Measurements from ENCODE around the gene PITRM1.
A peak's percentile ranks its signal among the peaks of the same experiment; 100 is the strongest.

Gene PITRM1

DNA sequence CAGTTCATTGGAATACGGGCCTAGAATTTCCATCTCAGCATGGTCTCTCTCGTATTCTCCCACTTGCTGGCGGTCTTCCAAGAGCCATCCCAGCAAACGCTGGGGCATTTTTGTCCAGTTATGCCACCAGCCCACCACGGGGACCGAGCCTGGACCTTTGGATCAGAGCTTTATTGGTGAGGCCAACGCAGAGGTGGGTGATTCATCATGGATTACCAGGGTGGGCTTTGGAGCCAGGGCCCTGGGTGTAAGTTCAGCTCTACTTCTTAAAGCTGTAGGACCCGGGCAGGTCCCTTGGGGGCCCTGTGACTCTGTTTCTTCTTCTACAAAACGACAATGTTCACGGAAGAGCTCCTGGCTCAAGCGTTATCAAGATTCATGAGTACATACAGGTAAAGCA lies 22.7 kb upstream of the PITRM1 start:
- Histone ChIP-seq H2BK5ac (ENCODE audit: low read length) (no peak overlapping the region), H2BK12ac (ENCODE audit: low read length) (no peak overlapping the region), H3K9me3 (replicated peaks in 1 of 2; ENCODE audit: control insufficient read depth in 2 of 2, insufficient read depth in 1 of 2, low read depth in 1 of 2, low read length in 2 of 2) (no peaks in the 10 kb centered on the region), H3K27ac (replicated peaks; ENCODE audit: low read length) (no peak overlapping the region), H3K23ac (ENCODE audit: low read depth, low read length, poor library complexity) (no peak overlapping the region), H3K27me3 (ENCODE audit: control insufficient read depth in 3 of 3, insufficient read depth in 3 of 3, low read depth in 1 of 3, low read length in 3 of 3) (no peaks in the 10 kb centered on the region), H3K4me3 (ENCODE audit: low read length in 2 of 2) (no peak overlapping the region), H3K4ac (ENCODE audit: low read length) (no peak overlapping the region), H3K4me1 (ENCODE audit: control insufficient read depth in 2 of 2, insufficient read depth in 1 of 2, low read depth in 1 of 2, low read length in 2 of 2) (peaks cover 6 to 7% of the 10 kb centered on the region in 2 donors), H2BK120ac (ENCODE audit: low read depth, low read length) (no peak overlapping the region), H2AFZ (ENCODE audit: low read length) (no peak overlapping the region), H3K4me2 (ENCODE audit: insufficient read depth, low read length, poor library complexity, severe bottlenecking) (no peak overlapping the region), H3K18ac (ENCODE audit: low read length) (no peak overlapping the region), H3K79me1 (ENCODE audit: low read depth, low read length) (no peaks in the 10 kb centered on the region), H2BK15ac (ENCODE audit: low read length) (no peak overlapping the region), H2AK5ac (ENCODE audit: low read depth, low read length) (no peak overlapping the region), H3K36me3 (replicated peaks in 1 of 2; ENCODE audit: control insufficient read depth in 2 of 2, insufficient read depth in 2 of 2, low read length in 2 of 2) (no peaks in the 10 kb centered on the region), H4K8ac (ENCODE audit: low read depth, low read length) (no peak overlapping the region), H3K9ac (ENCODE audit: low read depth, low read length, poor library complexity) (no peak overlapping the region), H3K14ac (ENCODE audit: low read length) (no peak overlapping the region), H4K91ac (ENCODE audit: low read depth, low read length, poor library complexity) (no peak overlapping the region)
- no CpG with 5 or more reads among the region's 11 CpGs for WGBS, 2 donors (ENCODE audit: extremely low coverage in 2 of 2, insufficient read length in 2 of 2, insufficient replicate concordance in 1 of 2)
- DNase-seq (ENCODE audit: low spot score), result no peak

DNA sequence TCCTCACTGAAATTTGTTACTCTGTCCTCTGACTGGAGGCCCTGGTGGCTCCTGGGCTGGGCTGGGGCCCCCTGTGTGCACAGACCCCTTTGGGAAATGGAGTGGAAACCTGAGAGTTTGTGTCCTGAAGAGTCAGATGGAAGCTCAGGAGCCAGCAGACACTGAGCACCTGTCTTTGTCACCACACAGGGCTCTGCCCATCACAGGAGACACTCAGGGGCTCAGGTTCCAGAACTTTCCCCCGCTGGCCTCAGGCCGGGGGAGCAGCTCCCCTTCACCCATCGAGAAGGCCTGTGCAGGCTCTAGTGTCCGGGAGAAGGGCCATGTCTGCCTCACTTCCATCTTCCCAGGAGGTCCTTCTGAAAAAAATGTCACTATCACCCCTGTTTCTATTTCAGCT lies 22.3 kb upstream of the PITRM1 start:
- H3K4ac ChIP-seq (ENCODE audit: low read length), result no peak overlapping the region
- H3K9me3 ChIP-seq (replicated peaks in 1 of 2; ENCODE audit: control insufficient read depth in 2 of 2, insufficient read depth in 1 of 2, low read depth in 1 of 2, low read length in 2 of 2), result no peaks in the 10 kb centered on the region
- H2BK12ac ChIP-seq (ENCODE audit: low read length), result no peak overlapping the region
- no peak overlapping the region for H2AK5ac ChIP-seq (ENCODE audit: low read depth, low read length)
- no peak overlapping the region for H3K27ac ChIP-seq (replicated peaks; ENCODE audit: low read length)
- H2AFZ ChIP-seq (ENCODE audit: low read length), result no peak overlapping the region
- H3K79me1 ChIP-seq (ENCODE audit: low read depth, low read length), result no peaks in the 10 kb centered on the region
- H4K8ac ChIP-seq (ENCODE audit: low read depth, low read length), result no peak overlapping the region
- no peak overlapping the region for H4K91ac ChIP-seq (ENCODE audit: low read depth, low read length, poor library complexity)
- no peak overlapping the region for H2BK5ac ChIP-seq (ENCODE audit: low read length)
- no peak overlapping the region for H3K18ac ChIP-seq (ENCODE audit: low read length)
- no peak for DNase-seq (ENCODE audit: low spot score)
- H3K36me3 ChIP-seq (replicated peaks in 1 of 2; ENCODE audit: control insufficient read depth in 2 of 2, insufficient read depth in 2 of 2, low read length in 2 of 2), result no peaks in the 10 kb centered on the region
- no peaks in the 10 kb centered on the region for H3K27me3 ChIP-seq (ENCODE audit: control insufficient read depth in 3 of 3, insufficient read depth in 3 of 3, low read depth in 1 of 3, low read length in 3 of 3)
- no peak overlapping the region for H3K9ac ChIP-seq (ENCODE audit: low read depth, low read length, poor library complexity)
- no peak overlapping the region for H3K4me3 ChIP-seq (ENCODE audit: low read length in 2 of 2)
- no peak overlapping the region for H2BK15ac ChIP-seq (ENCODE audit: low read length)
- H2BK120ac ChIP-seq (ENCODE audit: low read depth, low read length), result no peak overlapping the region
- H3K4me2 ChIP-seq (ENCODE audit: insufficient read depth, low read length, poor library complexity, severe bottlenecking), result no peak overlapping the region
- no peak overlapping the region for H3K14ac ChIP-seq (ENCODE audit: low read length)
- no peak overlapping the region for H3K23ac ChIP-seq (ENCODE audit: low read depth, low read length, poor library complexity)
- WGBS, 2 donors (ENCODE audit: extremely low coverage in 2 of 2, insufficient read length in 2 of 2, insufficient replicate concordance in 1 of 2), result no CpG with 5 or more reads among the region's 4 CpGs
- peaks cover 6 to 7% of the 10 kb centered on the region in 2 donors for H3K4me1 ChIP-seq (ENCODE audit: control insufficient read depth in 2 of 2, insufficient read depth in 1 of 2, low read depth in 1 of 2, low read length in 2 of 2)

DNA sequence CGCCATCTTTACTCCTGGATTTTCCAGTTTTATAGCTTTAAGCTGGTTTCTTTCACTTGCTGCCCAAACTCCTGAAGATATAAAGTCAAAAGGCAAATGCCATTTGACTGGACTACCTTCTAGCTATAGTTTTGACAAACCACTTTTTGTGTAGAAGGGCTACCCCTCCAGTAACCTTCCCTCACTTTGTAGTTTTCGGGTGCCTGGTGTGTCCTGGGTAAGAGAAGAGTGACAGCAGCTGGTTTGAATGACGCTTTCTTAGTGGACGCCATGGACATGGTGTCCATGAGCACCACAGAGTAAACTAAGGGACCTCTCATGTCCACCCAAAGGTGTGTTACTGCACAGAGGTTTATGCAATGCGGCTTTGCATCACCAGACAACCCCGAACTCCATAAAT lies 21.2 kb upstream of the PITRM1 start:
- no peak overlapping the region for H4K91ac ChIP-seq (ENCODE audit: low read depth, low read length, poor library complexity)
- no peak overlapping the region for H3K23ac ChIP-seq (ENCODE audit: low read depth, low read length, poor library complexity)
- no peaks in the 10 kb centered on the region for H3K79me1 ChIP-seq (ENCODE audit: low read depth, low read length)
- H3K18ac ChIP-seq (ENCODE audit: low read length), result no peak overlapping the region
- no peak overlapping the region for H2BK5ac ChIP-seq (ENCODE audit: low read length)
- no peak overlapping the region for H3K4ac ChIP-seq (ENCODE audit: low read length)
- H2AFZ ChIP-seq (ENCODE audit: low read length), result no peak overlapping the region
- peaks cover 7% of the 10 kb centered on the region in 2 donors for H3K4me1 ChIP-seq (ENCODE audit: control insufficient read depth in 2 of 2, insufficient read depth in 1 of 2, low read depth in 1 of 2, low read length in 2 of 2)
- H2BK15ac ChIP-seq (ENCODE audit: low read length), result no peak overlapping the region
- H4K8ac ChIP-seq (ENCODE audit: low read depth, low read length), result no peak overlapping the region
- H3K4me2 ChIP-seq (ENCODE audit: insufficient read depth, low read length, poor library complexity, severe bottlenecking), result no peak overlapping the region
- no peak for DNase-seq (ENCODE audit: low spot score)
- H2AK5ac ChIP-seq (ENCODE audit: low read depth, low read length), result no peak overlapping the region
- no peak overlapping the region for H2BK12ac ChIP-seq (ENCODE audit: low read length)
- no peak overlapping the region for H3K4me3 ChIP-seq (ENCODE audit: low read length in 2 of 2)
- no peaks in the 10 kb centered on the region for H3K9me3 ChIP-seq (replicated peaks in 1 of 2; ENCODE audit: control insufficient read depth in 2 of 2, insufficient read depth in 1 of 2, low read depth in 1 of 2, low read length in 2 of 2)
- no peak overlapping the region for H3K27ac ChIP-seq (replicated peaks; ENCODE audit: low read length)
- no CpG with 5 or more reads among the region's 6 CpGs for WGBS, 2 donors (ENCODE audit: extremely low coverage in 2 of 2, insufficient read length in 2 of 2, insufficient replicate concordance in 1 of 2)
- no peak overlapping the region for H3K9ac ChIP-seq (ENCODE audit: low read depth, low read length, poor library complexity)
- H2BK120ac ChIP-seq (ENCODE audit: low read depth, low read length), result no peak overlapping the region
- H3K27me3 ChIP-seq (ENCODE audit: control insufficient read depth in 3 of 3, insufficient read depth in 3 of 3, low read depth in 1 of 3, low read length in 3 of 3), result no peaks in the 10 kb centered on the region
- H3K36me3 ChIP-seq (replicated peaks in 1 of 2; ENCODE audit: control insufficient read depth in 2 of 2, insufficient read depth in 2 of 2, low read length in 2 of 2), result no peaks in the 10 kb centered on the region
- H3K14ac ChIP-seq (ENCODE audit: low read length), result no peak overlapping the region

DNA sequence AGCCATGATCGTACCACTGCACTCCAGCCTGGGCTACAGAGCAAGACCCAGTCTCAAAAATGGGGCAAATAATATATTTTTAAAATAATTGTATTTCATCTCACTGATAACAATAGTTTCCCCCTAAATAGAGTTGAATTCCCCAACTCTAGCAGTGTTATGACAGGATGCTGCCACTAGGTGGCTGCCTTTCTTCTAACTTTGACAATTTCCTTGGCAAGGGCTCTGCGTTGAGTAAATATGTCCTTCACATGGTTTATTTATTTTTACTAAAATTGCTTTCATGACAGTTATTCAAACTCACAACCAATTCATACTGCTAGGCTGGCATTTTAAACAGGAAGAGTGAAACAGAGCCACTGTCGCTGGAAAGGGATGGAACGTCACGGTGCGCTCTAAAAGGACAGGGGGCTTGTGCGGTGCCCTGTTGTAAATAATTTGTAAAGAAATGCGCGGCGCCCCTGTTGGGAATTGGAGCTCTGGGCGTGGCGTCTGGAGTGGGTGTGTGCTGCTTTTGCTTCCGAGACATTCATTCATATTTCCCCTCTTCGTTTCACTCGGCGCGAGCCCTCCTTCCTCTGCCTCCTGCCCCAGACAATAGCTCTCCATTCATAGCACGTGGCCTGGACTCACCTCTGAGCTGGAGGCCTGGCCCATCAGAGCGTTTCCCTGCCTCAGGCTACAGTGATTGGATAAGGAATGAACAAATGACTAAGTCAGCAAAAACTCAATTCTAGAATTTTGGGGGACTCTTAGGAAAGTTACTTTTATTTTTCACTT lies 20.5 kb upstream of the PITRM1 start:
- DNase-seq (ENCODE audit: low spot score), result peak; percentile 50
- Histone ChIP-seq H3K4me2 (ENCODE audit: insufficient read depth, low read length, poor library complexity, severe bottlenecking) (no peak overlapping the region), H2BK5ac (ENCODE audit: low read length) (no peak overlapping the region), H4K8ac (ENCODE audit: low read depth, low read length) (no peak overlapping the region), H3K79me1 (ENCODE audit: low read depth, low read length) (no peaks in the 10 kb centered on the region), H3K27me3 (ENCODE audit: control insufficient read depth in 3 of 3, insufficient read depth in 3 of 3, low read depth in 1 of 3, low read length in 3 of 3) (no peaks in the 10 kb centered on the region), H3K23ac (ENCODE audit: low read depth, low read length, poor library complexity) (no peak overlapping the region), H4K91ac (ENCODE audit: low read depth, low read length, poor library complexity) (no peak overlapping the region), H2AK5ac (ENCODE audit: low read depth, low read length) (no peak overlapping the region), H3K4me1 (ENCODE audit: control insufficient read depth in 2 of 2, insufficient read depth in 1 of 2, low read depth in 1 of 2, low read length in 2 of 2) (peaks cover 3 to 9% of the 10 kb centered on the region in 2 donors), H2BK15ac (ENCODE audit: low read length) (no peak overlapping the region), H3K9ac (ENCODE audit: low read depth, low read length, poor library complexity) (no peak overlapping the region), H2BK120ac (ENCODE audit: low read depth, low read length) (no peak overlapping the region), H2AFZ (ENCODE audit: low read length) (peak overlapping the region; percentile 46), H3K9me3 (replicated peaks in 1 of 2; ENCODE audit: control insufficient read depth in 2 of 2, insufficient read depth in 1 of 2, low read depth in 1 of 2, low read length in 2 of 2) (no peaks in the 10 kb centered on the region), H2BK12ac (ENCODE audit: low read length) (no peak overlapping the region), H3K18ac (ENCODE audit: low read length) (no peak overlapping the region), H3K14ac (ENCODE audit: low read length) (no peak overlapping the region), H3K36me3 (replicated peaks in 1 of 2; ENCODE audit: control insufficient read depth in 2 of 2, insufficient read depth in 2 of 2, low read length in 2 of 2) (no peaks in the 10 kb centered on the region), H3K4ac (ENCODE audit: low read length) (no peak overlapping the region), H3K4me3 (ENCODE audit: low read length in 2 of 2) (no peak overlapping the region), H3K27ac (replicated peaks; ENCODE audit: low read length) (no peak overlapping the region)
- no CpG with 5 or more reads among the region's 19 CpGs for WGBS, 2 donors (ENCODE audit: extremely low coverage in 2 of 2, insufficient read length in 2 of 2, insufficient replicate concordance in 1 of 2)

All from neuronal stem cell (in vitro differentiated cells).